IMR-90 (cell line): Measurements from ENCODE around the gene FOXK2. TPM values are rescaled to one million over a fixed set of nuclear protein-coding genes. Genes with fewer than 3 reads are reported as not detected.

Experiments used
- ATAC-seq: fragments of 200-7000 bp; cut with Tn5 transposase; 2 replicates; pipeline ENCODE4 v1.9.1; 2020; ENCODE audit warnings: low read depth, mild to moderate bottlenecking, moderate library complexity
- BruUV-seq: library from RNA; stranded (reverse); fragments of 400-500 nt; replicated peaks from 2 replicates; lab custom pipeline; 2021; lab: Mats Ljungman, UMichigan
- CTCF ChIA-PET: fragments of 300-600 bp; formaldehyde crosslinking; extraction: SDS; loops from one replicate; lab custom pipeline; 2021; ENCODE audit warnings: antibody characterized with exemption; lab: Yijun Ruan, JAX
- POLR2A ChIA-PET: fragments of 300-600 bp; sonication (Branson Sonifier 250); formaldehyde crosslinking; loops from one replicate; lab custom pipeline; 2022; ENCODE audit warnings: antibody characterized with exemption; ENCODE audit not compliant: unreplicated experiment; lab: Charles Lee
- DNase-seq: peaks from one replicate; pipeline ENCODE4 v3.0.0; 2013
- H2AFZ ChIP-seq: replicated peaks from 2 replicates; pipeline ENCODE3; 2013; ENCODE audit warnings: low read length, mild to moderate bottlenecking; ENCODE audit not compliant: poor library complexity
- H2AK5ac ChIP-seq: 2 replicates; pipeline ENCODE4 v1.6.1; 2013; ENCODE audit warnings: low read depth, low read length, inconsistent platforms
- H2AK9ac ChIP-seq: replicated peaks from 2 replicates; pipeline ENCODE3; 2013; ENCODE audit warnings: mild to moderate bottlenecking, low read depth, low read length, moderate library complexity; ENCODE audit not compliant: poor library complexity
- H2BK120ac ChIP-seq: 2 replicates; pipeline ENCODE4 v1.6.1; 2013; ENCODE audit warnings: low read depth, low read length, inconsistent platforms
- H2BK15ac ChIP-seq: 3 replicates; pipeline ENCODE4 v1.6.1; 2013; ENCODE audit warnings: low read depth, low read length, inconsistent platforms
- H2BK20ac ChIP-seq: 2 replicates; pipeline ENCODE4 v1.6.1; 2013; ENCODE audit warnings: low read depth, mild to moderate bottlenecking, inconsistent platforms, low read length, moderate library complexity
- H2BK5ac ChIP-seq: 2 replicates; pipeline ENCODE4 v1.6.1; 2013; ENCODE audit warnings: mild to moderate bottlenecking, low read depth, low read length, inconsistent platforms; ENCODE audit not compliant: poor library complexity, severe bottlenecking
- H3K14ac ChIP-seq: replicated peaks from 2 replicates; pipeline ENCODE4 v1.6.1; 2013; ENCODE audit warnings: low read depth, low read length, inconsistent platforms
- H3K18ac ChIP-seq: 2 replicates; pipeline ENCODE4 v1.6.1; 2013; ENCODE audit warnings: low read depth, low read length, control low read depth
- H3K23ac ChIP-seq: 2 replicates; pipeline ENCODE4 v1.6.1; 2013; ENCODE audit warnings: low read depth, low read length, inconsistent platforms
- H3K27ac ChIP-seq: 2 replicates; pipeline ENCODE4 v1.5.1; 2013; ENCODE audit warnings: mild to moderate bottlenecking, control low read depth, low read length; ENCODE audit not compliant: insufficient read depth
- H3K27me3 ChIP-seq: 2 replicates; pipeline ENCODE4 v1.6.1; 2013; ENCODE audit warnings: low read length; ENCODE audit not compliant: control insufficient read depth, insufficient read depth
- H3K36me3 ChIP-seq: 2 replicates; pipeline ENCODE4 v1.6.1; 2013; ENCODE audit warnings: low read length, mixed read lengths; ENCODE audit not compliant: control insufficient read depth, insufficient read depth
- H3K4ac ChIP-seq: 2 replicates; pipeline ENCODE4 v1.6.1; 2013; ENCODE audit warnings: low read depth, low read length, inconsistent platforms
- H3K4me1 ChIP-seq: 2 replicates; pipeline ENCODE4 v1.6.1; 2013; ENCODE audit warnings: low read length, mixed read lengths; ENCODE audit not compliant: control insufficient read depth, insufficient read depth
- H3K4me2 ChIP-seq: 2 replicates; pipeline ENCODE4 v1.6.1; 2013; ENCODE audit warnings: low read depth, mild to moderate bottlenecking, control low read depth, low read length, moderate library complexity
- H3K4me3 ChIP-seq: 2 replicates; pipeline ENCODE4 v1.5.1; 2013; ENCODE audit warnings: low read depth, mild to moderate bottlenecking, control low read depth, low read length, moderate library complexity; ENCODE audit not compliant: insufficient read depth
- H3K56ac ChIP-seq: 2 replicates; pipeline ENCODE4 v1.6.1; 2013; ENCODE audit warnings: low read length, inconsistent platforms; ENCODE audit not compliant: insufficient read depth; ENCODE audit errors: extremely low read depth
- H3K79me1 ChIP-seq, 2 experiments: 2 replicates each; pipeline ENCODE4 v1.6.1; 2013; ENCODE audit warnings: low read length in 2 of 2, inconsistent platforms in 1 of 2, low read depth in 1 of 2
- H3K9ac ChIP-seq: 2 replicates; pipeline ENCODE4 v1.6.1; 2013; ENCODE audit warnings: low read depth, low read length, control low read depth
- H3K9me1 ChIP-seq: 2 replicates; pipeline ENCODE4 v1.6.1; 2013; ENCODE audit warnings: low read length, inconsistent platforms; ENCODE audit not compliant: insufficient read depth
- H3K9me3 ChIP-seq: 2 replicates; pipeline ENCODE4 v1.6.1; 2013; ENCODE audit warnings: low read length; ENCODE audit not compliant: control insufficient read depth, insufficient read depth
- H4K20me1 ChIP-seq: 2 replicates; pipeline ENCODE4 v1.6.1; 2013; ENCODE audit warnings: low read length, inconsistent platforms; ENCODE audit not compliant: insufficient read depth
- H4K5ac ChIP-seq: 2 replicates; pipeline ENCODE4 v1.6.1; 2013; ENCODE audit warnings: mild to moderate bottlenecking, low read depth, low read length, control low read depth
- H4K8ac ChIP-seq, 2 experiments: 2 replicates each; pipeline ENCODE4 v1.6.1; 2013; ENCODE audit warnings: low read depth in 2 of 2, low read length in 2 of 2, control low read depth in 1 of 2, inconsistent platforms in 1 of 2
- H4K91ac ChIP-seq: 2 replicates; pipeline ENCODE4 v1.6.1; 2013; ENCODE audit warnings: low read depth, low read length, inconsistent platforms; ENCODE audit not compliant: insufficient read depth
- CEBPB ChIP-seq: IDR thresholded peaks from 2 replicates; pipeline ENCODE4 v1.6.1; 2012; ENCODE audit warnings: low read depth, low read length, improper control_type of control experiment
- FOS ChIP-seq: fragments of 150-350 bp; IDR thresholded peaks from 2 replicates; pipeline ENCODE4 v1.6.1; 2016; ENCODE audit warnings: low read depth, low read length
- MAFK ChIP-seq: IDR thresholded peaks from 2 replicates; pipeline ENCODE4 v1.6.1; 2012; ENCODE audit warnings: low read depth, low read length, improper control_type of control experiment
- MXI1 ChIP-seq: IDR thresholded peaks from 2 replicates; pipeline ENCODE4 v1.6.1; 2012; ENCODE audit warnings: low read depth, mild to moderate bottlenecking, low read length, moderate library complexity, borderline replicate concordance
- POLR2A ChIP-seq: IDR thresholded peaks from 2 replicates; pipeline ENCODE4 v1.6.1; 2012; ENCODE audit warnings: mild to moderate bottlenecking, low read depth, low read length
- RAD21 ChIP-seq: IDR thresholded peaks from 2 replicates; pipeline ENCODE4 v1.6.1; 2012; ENCODE audit warnings: low read length, improper control_type of control experiment
- RFX5 ChIP-seq: IDR thresholded peaks from 2 replicates; pipeline ENCODE4 v1.8.0; 2012; ENCODE audit warnings: low read depth, mild to moderate bottlenecking, low read length, moderate library complexity
- SMC3 ChIP-seq: fragments of 150-350 bp; IDR thresholded peaks from 2 replicates; pipeline ENCODE4 v1.6.1; 2016; ENCODE audit warnings: low read depth, mild to moderate bottlenecking, antibody characterized with exemption, low read length, moderate library complexity
- USF2 ChIP-seq: fragments of 150-350 bp; IDR thresholded peaks from 2 replicates; pipeline ENCODE4 v1.6.1; 2017; ENCODE audit warnings: mild to moderate bottlenecking, antibody characterized with exemption, low read length, low read depth
- WGBS, 2 experiments: methylation state at CpG; one replicate each; pipeline versions ENCODE4 v1.1.5 to v1.1.7; 2013; ENCODE audit warnings: missing lambda C conversion rate in 2 of 2; ENCODE audit not compliant: insufficient read length in 1 of 2; ENCODE audit errors: extremely low coverage in 2 of 2; 5-methylcytosine and 5-hydroxymethylcytosine counted together
- dilution Hi-C: fragments of 300-500 bp; cut with HindIII; formaldehyde crosslinking; loops from one replicate; pipeline ENCODE4 v1.14.3; 2018; ENCODE audit warnings: low sequenced_read_pairs; ENCODE audit not compliant: unreplicated experiment
- in situ Hi-C: fragments of 300-500 bp; cut with MboI; formaldehyde crosslinking; loops from 3 replicates; pipeline ENCODE4 v1.14.3; 2019; ENCODE audit warnings: low sequenced_read_pairs, inconsistent platforms, mixed read lengths
- intact Hi-C: fragments of 100-400 bp; cut with micrococcal nuclease; formaldehyde crosslinking; loops from 2 replicates; pipeline ENCODE4 v1.10.0; 2022
- polyA plus RNA-seq, 3 experiments: library from polyadenylated mRNA; depleted of rRNA; stranded (reverse); fragments of >200 nt; gene quantifications; 2 replicates each; pipeline ENCODE4 v1.2.3, GENCODE V29; 2012; ENCODE audit warnings: low replicate concordance in 1 of 3
- total RNA-seq: library from RNA; depleted of rRNA; stranded (reverse); fragments of >200 nt; gene quantifications from 2 replicates; pipeline ENCODE4 v1.2.3, GENCODE V29; 2012

The FOXK2 gene
- total and polyA plus RNA-seq, 2 of the 4 experiments (the other 2 are of a cell fraction), result 12.5 to 20.0 TPM

- in situ Hi-C loops (no loop called here), dilution Hi-C loops (no loop called here), intact Hi-C loops (no loop called here)
- DNase-seq (no peak), ATAC-seq (no peak)
- no peak overlapping the region for H3K14ac ChIP-seq
- H4K20me1 ChIP-seq, result peaks cover 15% of the 10 kb centered on the region
- no peak overlapping the region for H3K56ac ChIP-seq
- peaks cover 12 to 21% of the 10 kb centered on the region in 2 experiments for H3K79me1 ChIP-seq
- peaks cover 4% of the 10 kb centered on the region; the same call in 1 of the 2 replicates for H3K9me1 ChIP-seq
- H3K9me3 ChIP-seq, result no peaks in the 10 kb centered on the region
- H2AK5ac ChIP-seq, result no peak overlapping the region
- H3K4ac ChIP-seq, result no peak overlapping the region
- BruUV-seq, result no TSS peak
- no peak for TF ChIP-seq CEBPB
- no peak for TF ChIP-seq RAD21
- no peak for TF ChIP-seq SMC3
- TF ChIP-seq FOS, result no peak
- TF ChIP-seq USF2, result no peak
- TF ChIP-seq MAFK, result no peak
- no peak for TF ChIP-seq MXI1
- TF ChIP-seq RFX5, result no peak
- TF ChIP-seq POLR2A, result no peak
- no peak overlapping the region for H2BK20ac ChIP-seq
- H3K18ac ChIP-seq, result no peak overlapping the region
- H2BK15ac ChIP-seq, result no peak overlapping the region
- no peak overlapping the region for H2AK9ac ChIP-seq
- H3K9ac ChIP-seq, result no peak overlapping the region
- H4K91ac ChIP-seq, result no peak overlapping the region
- H3K36me3 ChIP-seq, result peaks cover 30% of the 10 kb centered on the region
- no peak overlapping the region for H3K27ac ChIP-seq
- ChIA-PET CTCF (no interaction called here), POLR2A (no interaction called here)
- 83% methylated on average over 1 of the region's 6 CpGs; no CpG with 5 or more reads in 1 of the 2 experiments for WGBS, 2 experiments
- peaks cover 8% of the 10 kb centered on the region for H3K4me1 ChIP-seq
- H2AFZ ChIP-seq, result no peak overlapping the region
- no peak overlapping the region for H4K5ac ChIP-seq
- no peak overlapping the region for H3K4me3 ChIP-seq
- H3K23ac ChIP-seq, result no peak overlapping the region
- no peak overlapping the region for H3K4me2 ChIP-seq
- H2BK120ac ChIP-seq, result no peak overlapping the region
- H4K8ac ChIP-seq, result no peak overlapping the region
- no peak overlapping the region for H2BK5ac ChIP-seq
- H3K27me3 ChIP-seq, result no peaks in the 10 kb centered on the region
Measured at GRCh38 chr17:82590216-82590615, 70.7 kb downstream of the FOXK2 start.
